ENCODE measurements around the gene DPH3.
A peak's percentile ranks its signal among the peaks of the same experiment; 100 is the strongest.

DPH3 gene

GRCh38 chr3:16264174-16264707, 502 bp downstream of the DPH3 start:
- Histone ChIP-seq H3K4me1 (ENCODE audit: control insufficient read depth, insufficient read depth, low read length) (peaks cover 17% of the 10 kb centered on the region), H3K9me3 (ENCODE audit: control insufficient read depth, low read length) (no peaks in the 10 kb centered on the region), H3K4me3 (ENCODE audit: low read length) (peak overlapping the region; percentile 75), H3K9ac (ENCODE audit: low read length) (peak overlapping the region; percentile 79), H3K36me3 (ENCODE audit: control insufficient read depth, insufficient read depth, low read length) (no peaks in the 10 kb centered on the region), H3K27me3 (ENCODE audit: control insufficient read depth, insufficient read depth, low read length) (no peaks in the 10 kb centered on the region)

GRCh38 chr3:16262174-16262573, 2.6 kb downstream of the DPH3 start:
- no peak overlapping the region for H3K9ac ChIP-seq (ENCODE audit: low read length)
- H3K9me3 ChIP-seq (ENCODE audit: control insufficient read depth, low read length), result no peaks in the 10 kb centered on the region
- no peaks in the 10 kb centered on the region for H3K36me3 ChIP-seq (ENCODE audit: control insufficient read depth, insufficient read depth, low read length)
- H3K4me3 ChIP-seq (ENCODE audit: low read length), result no peak overlapping the region
- no peaks in the 10 kb centered on the region for H3K27me3 ChIP-seq (ENCODE audit: control insufficient read depth, insufficient read depth, low read length)
- H3K4me1 ChIP-seq (ENCODE audit: control insufficient read depth, insufficient read depth, low read length), result peaks cover 11% of the 10 kb centered on the region

GRCh38 chr3:16260046-16260445, 4.7 kb downstream of the DPH3 start:
- no peak overlapping the region for H3K9ac ChIP-seq (ENCODE audit: low read length)
- H3K36me3 ChIP-seq (ENCODE audit: control insufficient read depth, insufficient read depth, low read length), result no peaks in the 10 kb centered on the region
- no peaks in the 10 kb centered on the region for H3K27me3 ChIP-seq (ENCODE audit: control insufficient read depth, insufficient read depth, low read length)
- no peak overlapping the region for H3K4me3 ChIP-seq (ENCODE audit: low read length)
- no peaks in the 10 kb centered on the region for H3K9me3 ChIP-seq (ENCODE audit: control insufficient read depth, low read length)
- H3K4me1 ChIP-seq (ENCODE audit: control insufficient read depth, insufficient read depth, low read length), result no peaks in the 10 kb centered on the region

- H3K9me3 ChIP-seq (ENCODE audit: control insufficient read depth, low read length), result no peaks in the 10 kb centered on the region
These were observed 5.9 kb downstream of the DPH3 start for GRCh38 chr3:16258866-16259265.

GRCh38 chr3:16258177-16258576, 6.6 kb downstream of the DPH3 start:
- Histone ChIP-seq H3K4me1 (ENCODE audit: control insufficient read depth, insufficient read depth, low read length) (no peaks in the 10 kb centered on the region), H3K4me3 (ENCODE audit: low read length) (no peak overlapping the region), H3K36me3 (ENCODE audit: control insufficient read depth, insufficient read depth, low read length) (no peaks in the 10 kb centered on the region), H3K27me3 (ENCODE audit: control insufficient read depth, insufficient read depth, low read length) (no peaks in the 10 kb centered on the region), H3K9ac (ENCODE audit: low read length) (no peak overlapping the region), H3K9me3 (ENCODE audit: control insufficient read depth, low read length) (no peaks in the 10 kb centered on the region)

More at GRCh38 chr3:16258866-16259265, 5.9 kb downstream of the DPH3 start:
- no peak overlapping the region for H3K9ac ChIP-seq (ENCODE audit: low read length)
- H3K4me1 ChIP-seq (ENCODE audit: control insufficient read depth, insufficient read depth, low read length), result no peaks in the 10 kb centered on the region
- no peak overlapping the region for H3K4me3 ChIP-seq (ENCODE audit: low read length)
- H3K27me3 ChIP-seq (ENCODE audit: control insufficient read depth, insufficient read depth, low read length), result no peaks in the 10 kb centered on the region
- no peaks in the 10 kb centered on the region for H3K36me3 ChIP-seq (ENCODE audit: control insufficient read depth, insufficient read depth, low read length)

- Histone ChIP-seq H3K4me1 (ENCODE audit: control insufficient read depth, insufficient read depth, low read length) (no peaks in the 10 kb centered on the region), H3K4me3 (ENCODE audit: low read length) (no peak overlapping the region), H3K9me3 (ENCODE audit: control insufficient read depth, low read length) (no peaks in the 10 kb centered on the region), H3K9ac (ENCODE audit: low read length) (no peak overlapping the region), H3K36me3 (ENCODE audit: control insufficient read depth, insufficient read depth, low read length) (no peaks in the 10 kb centered on the region), H3K27me3 (ENCODE audit: control insufficient read depth, insufficient read depth, low read length) (no peaks in the 10 kb centered on the region)
These were observed 7.4 kb downstream of the DPH3 start for GRCh38 chr3:16257309-16257708.

DNA sequence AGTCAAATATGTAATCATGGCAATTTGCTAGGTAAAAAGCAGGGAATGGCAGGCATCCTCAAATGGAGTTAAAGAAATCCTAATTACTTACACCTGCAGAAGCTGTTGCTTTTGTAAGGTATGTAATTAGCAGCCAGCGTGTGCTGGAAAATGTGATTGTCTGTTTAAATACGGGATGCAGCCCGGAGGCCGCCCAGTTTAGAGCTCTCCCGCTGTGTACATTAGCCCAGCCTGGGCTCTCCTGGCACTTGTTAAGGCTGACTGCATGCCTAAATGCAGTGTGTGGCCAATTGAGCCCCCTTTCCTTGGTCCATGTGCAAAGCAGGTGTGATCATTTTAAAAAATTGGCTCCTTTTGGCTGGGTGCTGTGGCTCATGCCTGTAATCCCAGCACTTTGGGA, 9.0 kb downstream of the DPH3 start:
- H3K27me3 ChIP-seq (ENCODE audit: control insufficient read depth, insufficient read depth, low read length), result no peaks in the 10 kb centered on the region
- no peak overlapping the region for H3K4me3 ChIP-seq (ENCODE audit: low read length)
- no peaks in the 10 kb centered on the region for H3K36me3 ChIP-seq (ENCODE audit: control insufficient read depth, insufficient read depth, low read length)
- peaks cover 8% of the 10 kb centered on the region for H3K4me1 ChIP-seq (ENCODE audit: control insufficient read depth, insufficient read depth, low read length)
- no peaks in the 10 kb centered on the region for H3K9me3 ChIP-seq (ENCODE audit: control insufficient read depth, low read length)
- no peak overlapping the region for H3K9ac ChIP-seq (ENCODE audit: low read length)

DNA sequence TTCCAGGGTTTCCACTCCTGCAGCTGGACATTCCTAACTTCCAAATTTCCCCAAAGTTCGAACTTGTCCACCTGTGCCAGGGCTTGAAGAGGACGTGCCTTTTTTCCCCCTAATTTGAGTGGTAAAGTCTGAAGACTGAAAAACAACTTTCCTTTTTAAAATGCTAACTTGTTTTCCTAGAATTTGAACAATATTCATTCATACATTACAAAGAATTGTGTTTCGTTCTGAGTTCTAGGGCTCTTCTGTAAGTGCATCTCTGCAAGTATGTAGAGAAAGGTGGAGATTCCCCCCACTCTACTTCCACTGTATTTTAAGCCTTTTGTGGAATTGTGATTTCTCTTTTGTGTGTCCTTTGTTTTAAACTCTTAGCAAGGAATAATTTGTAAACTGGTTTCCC, 9.4 kb downstream of the DPH3 start:
- Histone ChIP-seq H3K9me3 (ENCODE audit: control insufficient read depth, low read length) (no peaks in the 10 kb centered on the region), H3K9ac (ENCODE audit: low read length) (no peak overlapping the region), H3K27me3 (ENCODE audit: control insufficient read depth, insufficient read depth, low read length) (no peaks in the 10 kb centered on the region), H3K4me3 (ENCODE audit: low read length) (no peak overlapping the region), H3K36me3 (ENCODE audit: control insufficient read depth, insufficient read depth, low read length) (no peaks in the 10 kb centered on the region), H3K4me1 (ENCODE audit: control insufficient read depth, insufficient read depth, low read length) (peaks cover 8% of the 10 kb centered on the region)

DNA sequence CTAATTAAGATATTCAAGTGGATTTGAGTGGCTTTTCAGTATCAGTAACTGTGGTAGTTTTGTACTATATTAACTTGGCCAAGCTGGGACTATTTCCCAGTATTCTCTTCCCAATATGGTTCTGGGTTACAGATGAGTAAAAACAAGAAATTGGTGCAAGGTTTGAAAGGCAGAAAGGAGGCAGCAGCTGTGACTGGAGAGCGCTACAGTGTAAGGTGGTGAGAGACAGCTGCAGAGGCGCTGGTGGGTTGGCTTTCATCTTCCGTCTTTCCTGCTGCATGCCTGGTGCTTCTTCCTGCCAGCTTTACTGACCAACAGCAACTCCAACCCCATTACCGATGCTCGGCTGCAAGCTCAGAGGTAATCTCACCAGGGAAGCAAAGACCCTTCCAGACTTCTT, 9.8 kb downstream of the DPH3 start:
- Histone ChIP-seq H3K27me3 (ENCODE audit: control insufficient read depth, insufficient read depth, low read length) (no peaks in the 10 kb centered on the region), H3K4me3 (ENCODE audit: low read length) (no peak overlapping the region), H3K9ac (ENCODE audit: low read length) (no peak overlapping the region), H3K36me3 (ENCODE audit: control insufficient read depth, insufficient read depth, low read length) (no peaks in the 10 kb centered on the region), H3K4me1 (ENCODE audit: control insufficient read depth, insufficient read depth, low read length) (peaks cover 8% of the 10 kb centered on the region), H3K9me3 (ENCODE audit: control insufficient read depth, low read length) (no peaks in the 10 kb centered on the region)

DNA sequence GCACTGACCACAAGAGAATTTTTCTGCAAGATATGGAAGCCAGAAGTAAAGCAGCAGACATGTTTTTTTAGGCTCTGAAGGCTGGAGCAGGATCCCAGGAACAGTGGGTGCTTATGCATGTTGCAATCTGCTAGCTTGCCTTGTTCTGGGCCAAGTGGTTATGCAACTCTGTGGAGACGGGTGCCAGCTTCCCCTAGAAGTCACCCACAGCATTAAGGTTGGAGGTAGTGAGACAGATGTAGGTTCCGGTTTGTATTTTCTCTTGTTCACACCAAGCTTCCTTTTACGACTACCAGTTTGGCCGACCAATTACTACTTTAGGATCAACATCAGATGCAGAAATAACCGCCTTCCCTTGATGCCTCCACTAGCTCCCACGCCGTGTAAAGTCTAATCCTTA, 11.1 kb downstream of the DPH3 start:
- H3K4me1 ChIP-seq (ENCODE audit: control insufficient read depth, insufficient read depth, low read length), result peaks cover 8% of the 10 kb centered on the region
- no peak overlapping the region for H3K4me3 ChIP-seq (ENCODE audit: low read length)

GRCh38 chr3:16252988-16253387, 11.8 kb downstream of the DPH3 start:
- Histone ChIP-seq H3K9me3 (ENCODE audit: control insufficient read depth, low read length) (no peaks in the 10 kb centered on the region), H3K27me3 (ENCODE audit: control insufficient read depth, insufficient read depth, low read length) (no peaks in the 10 kb centered on the region), H3K4me3 (ENCODE audit: low read length) (no peak overlapping the region), H3K9ac (ENCODE audit: low read length) (no peak overlapping the region), H3K4me1 (ENCODE audit: control insufficient read depth, insufficient read depth, low read length) (peaks cover 8% of the 10 kb centered on the region), H3K36me3 (ENCODE audit: control insufficient read depth, insufficient read depth, low read length) (no peaks in the 10 kb centered on the region)

More for the DNA sequence above, 11.1 kb downstream of the DPH3 start:
- Histone ChIP-seq H3K27me3 (ENCODE audit: control insufficient read depth, insufficient read depth, low read length) (no peaks in the 10 kb centered on the region), H3K9me3 (ENCODE audit: control insufficient read depth, low read length) (no peaks in the 10 kb centered on the region), H3K36me3 (ENCODE audit: control insufficient read depth, insufficient read depth, low read length) (no peaks in the 10 kb centered on the region), H3K9ac (ENCODE audit: low read length) (no peak overlapping the region)

GRCh38 chr3:16252243-16252978, 12.3 kb downstream of the DPH3 start:
- Histone ChIP-seq H3K4me3 (ENCODE audit: low read length) (no peak overlapping the region), H3K4me1 (ENCODE audit: control insufficient read depth, insufficient read depth, low read length) (peaks cover 8% of the 10 kb centered on the region), H3K9me3 (ENCODE audit: control insufficient read depth, low read length) (no peaks in the 10 kb centered on the region), H3K36me3 (ENCODE audit: control insufficient read depth, insufficient read depth, low read length) (no peaks in the 10 kb centered on the region), H3K27me3 (ENCODE audit: control insufficient read depth, insufficient read depth, low read length) (no peaks in the 10 kb centered on the region), H3K9ac (ENCODE audit: low read length) (no peak overlapping the region)
